Mesenchymal stem cell (in vitro differentiated cells and primary cell): ENCODE results near the gene WWOX.

ENCODE experiments used
- DNase-seq: peaks from one replicate; pipeline ENCODE4 v3.0.0-alpha.2; 2013
- H2AFZ ChIP-seq: one replicate; pipeline ENCODE4 v1.6.1; 2013; ENCODE audit warnings: low read depth, mild to moderate bottlenecking, control low read depth, inconsistent platforms, low read length, moderate library complexity
- H2AK5ac ChIP-seq: 2 replicates; pipeline ENCODE4 v1.6.1; 2013; ENCODE audit warnings: low read length, moderate library complexity, mild to moderate bottlenecking, inconsistent platforms; ENCODE audit not compliant: severe bottlenecking
- H2BK120ac ChIP-seq: one replicate; pipeline ENCODE4 v1.6.1; 2013; ENCODE audit warnings: low read depth, mild to moderate bottlenecking, inconsistent platforms, low read length, moderate library complexity
- H2BK12ac ChIP-seq, 2 experiments: one replicate each; pipeline ENCODE4 v1.6.1; 2013; ENCODE audit warnings: inconsistent platforms in 2 of 2, low read length in 2 of 2, mild to moderate bottlenecking in 2 of 2, moderate library complexity in 2 of 2, control low read depth in 1 of 2
- H2BK15ac ChIP-seq: one replicate; pipeline ENCODE4 v1.6.1; 2013; ENCODE audit warnings: mild to moderate bottlenecking, low read depth, inconsistent platforms; ENCODE audit not compliant: poor library complexity, severe bottlenecking
- H2BK5ac ChIP-seq: 2 replicates; pipeline ENCODE4 v1.6.1; 2013; ENCODE audit warnings: low read depth, mild to moderate bottlenecking, low read length, control low read depth, inconsistent platforms; ENCODE audit not compliant: poor library complexity, severe bottlenecking
- H3K14ac ChIP-seq, 2 experiments: one replicate each; pipeline ENCODE4 v1.6.1; 2013; ENCODE audit warnings: inconsistent platforms in 2 of 2, low read length in 2 of 2, control low read depth in 1 of 2, mild to moderate bottlenecking in 1 of 2, moderate library complexity in 1 of 2
- H3K18ac ChIP-seq, 2 experiments: one replicate each; pipeline ENCODE4 v1.6.1; 2013; ENCODE audit warnings: inconsistent platforms in 2 of 2, low read length in 2 of 2, control low read depth in 1 of 2, low read depth in 1 of 2, mild to moderate bottlenecking in 1 of 2
- H3K23ac ChIP-seq, 2 experiments: one replicate each; pipeline ENCODE4 v1.6.1; 2013; ENCODE audit warnings: inconsistent platforms in 2 of 2, low read length in 2 of 2, mild to moderate bottlenecking in 2 of 2, moderate library complexity in 2 of 2, control low read depth in 1 of 2
- H3K27ac ChIP-seq: 2 replicates; pipeline ENCODE4 v1.5.1; 2013; ENCODE audit warnings: mild to moderate bottlenecking, moderate library complexity, low read length, control low read depth, inconsistent platforms; ENCODE audit not compliant: poor library complexity, severe bottlenecking
- H3K27me3 ChIP-seq, 2 experiments: 2 replicates each; pipeline versions ENCODE4 v1.6.1 to v1.7.0; 2013; ENCODE audit warnings: low read length in 2 of 2, mild to moderate bottlenecking in 2 of 2, moderate library complexity in 2 of 2, control low read depth in 1 of 2, inconsistent platforms in 1 of 2; ENCODE audit not compliant: control insufficient read depth in 1 of 2, insufficient read depth in 1 of 2
- H3K36me3 ChIP-seq, 2 experiments: 2 replicates each; pipeline versions ENCODE4 v1.6.1 to v1.7.0; 2013; ENCODE audit warnings: low read length in 2 of 2, control low read depth in 1 of 2, inconsistent platforms in 1 of 2, low read depth in 1 of 2, mild to moderate bottlenecking in 1 of 2; ENCODE audit not compliant: insufficient read depth in 2 of 2, control insufficient read depth in 1 of 2
- H3K4ac ChIP-seq, 2 experiments: one replicate each; pipeline ENCODE4 v1.6.1; 2013; ENCODE audit warnings: inconsistent platforms in 2 of 2, low read length in 2 of 2, mild to moderate bottlenecking in 2 of 2, moderate library complexity in 2 of 2, control low read depth in 1 of 2, low read depth in 1 of 2
- H3K4me1 ChIP-seq: 2 replicates; pipeline ENCODE4 v1.6.1; 2013; ENCODE audit warnings: low read depth, low read length, control low read depth; ENCODE audit not compliant: control insufficient read depth, insufficient read depth
- H3K4me2 ChIP-seq: 2 replicates; pipeline ENCODE4 v1.6.1; 2013; ENCODE audit warnings: low read length, mild to moderate bottlenecking, inconsistent platforms; ENCODE audit not compliant: poor library complexity, severe bottlenecking
- H3K4me3 ChIP-seq, 2 experiments: 2 replicates each; pipeline versions ENCODE4 v1.5.1 to v1.7.0; 2013; ENCODE audit warnings: low read length in 2 of 2, mild to moderate bottlenecking in 2 of 2, control low read depth in 1 of 2, low read depth in 1 of 2; ENCODE audit not compliant: insufficient read depth in 1 of 2
- H3K79me1 ChIP-seq: replicated peaks from 2 replicates; pipeline ENCODE4 v1.6.1; 2013; ENCODE audit warnings: mild to moderate bottlenecking, control low read depth, low read length, inconsistent platforms; ENCODE audit not compliant: poor library complexity, severe bottlenecking
- H3K9ac ChIP-seq: 2 replicates; pipeline ENCODE4 v1.7.0; 2013; ENCODE audit warnings: mild to moderate bottlenecking, low read length, moderate library complexity
- H3K9me3 ChIP-seq: 2 replicates; pipeline ENCODE4 v1.7.0; 2013; ENCODE audit warnings: mild to moderate bottlenecking, low read length; ENCODE audit not compliant: control insufficient read depth
- H4K8ac ChIP-seq: one replicate; pipeline ENCODE4 v1.6.1; 2013; ENCODE audit warnings: inconsistent platforms, mild to moderate bottlenecking, low read length, moderate library complexity
- H4K91ac ChIP-seq: one replicate; pipeline ENCODE4 v1.6.1; 2013; ENCODE audit warnings: mild to moderate bottlenecking, low read length, inconsistent platforms
- WGBS: methylation state at CpG from one replicate; pipeline ENCODE4 v1.1.7; 2013; ENCODE audit warnings: mixed read lengths; 5-methylcytosine and 5-hydroxymethylcytosine counted together

Gene WWOX

GRCh38 chr16:78142788-78143187 lies 43.3 kb downstream of the WWOX start:
- no CpG with 5 or more reads among the region's 1 CpG for WGBS
- Histone ChIP-seq H3K9me3 (no peaks in the 10 kb centered on the region), H3K18ac (no peak overlapping the region), H2BK120ac (no peak overlapping the region), H4K91ac (no peak overlapping the region), H3K27ac (no peak overlapping the region), H2BK15ac (no peak overlapping the region), H3K36me3 (peaks cover 0 to 3% of the 10 kb centered on the region in 2 experiments), H3K79me1 (no peaks in the 10 kb centered on the region), H3K4me2 (no peak overlapping the region), H2BK12ac (no peak overlapping the region), H2BK5ac (no peak overlapping the region), H3K4me1 (no peaks in the 10 kb centered on the region), H3K23ac (no peak overlapping the region), H3K4me3 (no peak overlapping the region), H3K27me3 (no peaks in the 10 kb centered on the region), H2AK5ac (no peak overlapping the region), H4K8ac (no peak overlapping the region), H3K4ac (no peak overlapping the region), H2AFZ (no peak overlapping the region), H3K9ac (peak overlapping the region; percentile 42), H3K14ac (no peak overlapping the region)
- DNase-seq, result no peak

- Histone ChIP-seq H3K27me3 (no peaks in the 10 kb centered on the region), H2BK120ac (no peak overlapping the region), H3K4ac (no peak overlapping the region), H3K4me1 (peaks cover 2% of the 10 kb centered on the region), H3K18ac (no peak overlapping the region), H2BK5ac (no peak overlapping the region), H4K8ac (no peak overlapping the region), H3K4me2 (no peak overlapping the region), H3K9me3 (no peaks in the 10 kb centered on the region), H3K79me1 (no peaks in the 10 kb centered on the region), H3K9ac (no peak overlapping the region), H3K36me3 (no peaks in the 10 kb centered on the region), H3K27ac (no peak overlapping the region), H2BK15ac (no peak overlapping the region), H3K23ac (no peak overlapping the region), H2AFZ (no peak overlapping the region), H4K91ac (no peak overlapping the region), H2BK12ac (no peak overlapping the region), H2AK5ac (no peak overlapping the region), H3K4me3 (no peak overlapping the region), H3K14ac (no peak overlapping the region)
- no peak for DNase-seq
- WGBS, result 79% methylated on average over 2 of the region's 5 CpGs
Measured at GRCh38 chr16:78146807-78147206, 47.4 kb downstream of the WWOX start.

GRCh38 chr16:78147911-78148401 lies 48.5 kb downstream of the WWOX start:
- Histone ChIP-seq H2BK12ac (no peak overlapping the region), H2BK15ac (no peak overlapping the region), H2BK5ac (no peak overlapping the region), H3K27me3 (no peaks in the 10 kb centered on the region), H3K9me3 (no peaks in the 10 kb centered on the region), H3K27ac (peak overlapping the region; percentile 58), H2BK120ac (no peak overlapping the region), H3K14ac (no peak overlapping the region), H3K36me3 (no peaks in the 10 kb centered on the region), H3K23ac (no peak overlapping the region), H3K4me2 (no peak overlapping the region), H3K18ac (peak overlapping the region in 1 of 2 experiments; percentile 33), H4K8ac (no peak overlapping the region), H3K4ac (no peak overlapping the region), H2AFZ (no peak overlapping the region), H3K79me1 (no peaks in the 10 kb centered on the region), H3K4me1 (peaks cover 2% of the 10 kb centered on the region), H4K91ac (no peak overlapping the region), H3K4me3 (no peak overlapping the region), H3K9ac (no peak overlapping the region), H2AK5ac (no peak overlapping the region)
- DNase-seq, result no peak
- WGBS, result 75% methylated on average over 8 of the region's 10 CpGs

- Histone ChIP-seq H3K4me2 (no peak overlapping the region), H3K36me3 (no peaks in the 10 kb centered on the region), H3K23ac (no peak overlapping the region), H2BK5ac (no peak overlapping the region), H2AFZ (no peak overlapping the region), H3K9ac (no peak overlapping the region), H2BK12ac (no peak overlapping the region), H2AK5ac (no peak overlapping the region), H4K8ac (no peak overlapping the region), H3K18ac (no peak overlapping the region), H3K4ac (no peak overlapping the region), H3K27ac (no peak overlapping the region), H2BK120ac (no peak overlapping the region), H3K79me1 (peaks cover 2% of the 10 kb centered on the region), H4K91ac (no peak overlapping the region), H3K4me3 (no peak overlapping the region), H3K27me3 (no peaks in the 10 kb centered on the region), H3K9me3 (no peaks in the 10 kb centered on the region), H3K4me1 (peaks cover 2% of the 10 kb centered on the region), H2BK15ac (no peak overlapping the region), H3K14ac (no peak overlapping the region)
- DNase-seq, result no peak
- WGBS, result 69% methylated on average over 5 of the region's 6 CpGs
Measured at GRCh38 chr16:78150233-78150632, 50.8 kb downstream of the WWOX start.
